Testis (tissue), 3 donors: ENCODE data around the gene PLEKHM3. TPM values are rescaled to one million over a fixed set of nuclear protein-coding genes. Genes with fewer than 3 reads are reported as not detected.

Experiments
- DNase-seq: peaks from one replicate; pipeline ENCODE4 v3.0.0-alpha.2; 2019
- H3K27ac ChIP-seq, 2 donors: fragments of 200-600 bp; sonication (generic); one replicate each; pipeline ENCODE4 v1.5.1; 2019
- H3K27me3 ChIP-seq: fragments of 200-600 bp; sonication (generic); one replicate; pipeline ENCODE4 v1.5.1; 2019
- H3K36me3 ChIP-seq: fragments of 200-600 bp; sonication (generic); one replicate; pipeline ENCODE4 v1.5.1; 2017; ENCODE audit warnings: low read depth; ENCODE audit errors: missing control alignments
- H3K4me1 ChIP-seq: fragments of 200-600 bp; sonication (generic); one replicate; pipeline ENCODE4 v1.5.1; 2019
- H3K4me3 ChIP-seq, 2 donors: fragments of 200-600 bp; sonication (generic); one replicate each; pipeline ENCODE4 v1.5.1; 2017 to 2019
- H3K9me3 ChIP-seq: fragments of 200-600 bp; sonication (generic); one replicate; pipeline ENCODE4 v1.5.1; 2017
- CTCF ChIP-seq, 3 experiments: fragments of 450-650 bp in 2 of 3; fragments of 200-600 bp in 1 of 3; sonication (generic) in 1 of 3; IDR thresholded peaks; one replicate each; pipeline ENCODE4 v1.5.1; 2016 to 2019; ENCODE audit warnings: antibody characterized with exemption in 3 of 3, mild to moderate bottlenecking in 2 of 3, moderate library complexity in 1 of 3
- POLR2A ChIP-seq: fragments of 450-650 bp; IDR thresholded peaks from one replicate; pipeline ENCODE4 v1.6.1; 2017; ENCODE audit warnings: antibody characterized with exemption, mild to moderate bottlenecking, moderate library complexity
- WGBS, 2 donors: methylation state at CpG; one replicate each; pipeline ENCODE4 v1.1.5; 2018; 5-methylcytosine and 5-hydroxymethylcytosine counted together
- intact Hi-C: fragments of 100-400 bp; cut with DNase I; formaldehyde crosslinking; loops from one replicate; pipeline ENCODE4 v1.15.1; 2023; ENCODE audit warnings: low total_unique reads
- polyA plus RNA-seq: library from polyadenylated mRNA; stranded (reverse); fragments of 350-450 nt; fragmentation: Illumina TruSeq; extraction: RNeasy Lipid Tissue Mini Kit (QIAGEN cat#74804); gene quantifications from one replicate; pipeline ENCODE4 v1.2.3, GENCODE V29; 2014; ENCODE audit warnings: low read depth, low replicate concordance; ENCODE audit not compliant: insufficient read depth
- total RNA-seq, 2 donors: library from RNA; depleted of rRNA; stranded (reverse); fragments of >200 nt; gene quantifications; one replicate each; pipeline ENCODE4 v1.2.3, GENCODE V29; 2016

The PLEKHM3 gene
- total and polyA plus RNA-seq, 3 donors from 2014 or later, result 12.5 to 24.6 (median 21.9) TPM

DNA sequence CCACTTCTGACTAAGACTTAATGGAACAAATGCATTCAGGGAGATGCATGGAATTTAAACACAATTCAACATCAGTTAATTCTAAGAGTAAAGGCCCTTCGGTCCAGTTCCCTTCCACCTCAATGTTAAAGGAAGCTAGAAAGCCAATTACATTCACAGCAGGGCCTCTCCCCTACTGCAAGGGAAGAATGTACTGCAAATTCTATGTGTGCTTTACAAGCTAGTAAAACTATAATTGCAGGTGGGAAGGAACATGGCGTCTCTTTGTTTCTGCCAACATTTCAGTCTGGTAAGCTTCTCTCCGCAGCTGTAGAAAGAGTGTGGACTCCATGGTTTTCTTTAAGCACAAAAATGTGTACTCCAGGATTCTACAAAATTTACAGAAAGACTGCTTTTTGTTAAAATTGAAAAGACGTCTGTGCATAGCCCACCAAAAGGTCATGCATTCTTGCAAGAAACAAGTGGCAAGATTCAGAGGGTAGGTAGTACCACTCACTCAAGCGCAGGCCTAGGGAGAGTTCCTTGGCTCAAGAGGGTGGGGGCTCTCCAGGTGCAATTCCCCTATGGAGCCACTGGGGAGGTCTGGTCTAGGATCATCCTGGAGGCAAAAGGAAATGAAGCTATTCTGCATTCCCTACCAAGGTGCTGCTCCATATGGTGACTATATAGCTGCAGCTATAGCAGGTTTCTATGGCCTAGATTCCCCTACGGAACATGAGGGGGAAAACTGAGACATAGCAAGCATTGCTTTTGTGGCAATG, 128.6 kb downstream of the PLEKHM3 start:
- Histone ChIP-seq H3K36me3 (no peaks in the 10 kb centered on the region), H3K27me3 (no peaks in the 10 kb centered on the region), H3K9me3 (no peaks in the 10 kb centered on the region), H3K4me3 (no peak overlapping the region), H3K4me1 (no peaks in the 10 kb centered on the region), H3K27ac (no peak overlapping the region)
- no peak for DNase-seq
- intact Hi-C loops, result no loop called here
- WGBS, 2 donors, result 88 to 97% methylated on average over 6 of the region's 6 CpGs
- TF ChIP-seq CTCF (IDR thresholded peaks at IDR 0.05), result no peak
- no peak for TF ChIP-seq POLR2A

DNA sequence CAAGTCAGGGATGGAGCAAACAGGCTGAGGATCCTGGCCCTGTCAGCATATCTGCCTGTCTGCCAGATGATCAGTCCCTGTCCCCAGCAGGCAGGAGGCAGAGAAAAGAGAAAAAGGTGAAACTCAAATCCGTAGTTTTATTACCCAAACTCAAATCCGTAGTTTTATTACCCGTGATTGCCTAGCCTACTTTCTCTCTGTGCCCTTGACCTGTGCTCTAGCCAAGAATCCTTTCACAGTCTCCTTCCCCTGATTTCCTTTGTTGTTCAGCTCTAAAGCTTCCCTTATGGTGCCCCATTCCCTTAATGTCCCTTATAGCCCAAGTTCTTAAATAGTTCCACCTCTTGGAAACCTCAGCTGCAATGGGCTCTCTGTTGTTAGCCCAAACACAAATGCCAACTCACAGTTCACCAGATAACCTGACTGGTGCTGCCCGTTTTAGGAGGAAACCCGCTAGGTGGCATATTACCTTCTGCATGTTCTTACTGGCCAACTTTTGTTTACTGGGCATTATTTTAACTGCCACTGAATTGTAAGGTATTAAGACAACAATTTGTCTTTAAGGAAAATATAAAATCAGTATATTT, 130.0 kb downstream of the PLEKHM3 start:
- H3K27me3 ChIP-seq, result no peaks in the 10 kb centered on the region
- intact Hi-C loops, result no loop called here
- DNase-seq, result no peak
- H3K36me3 ChIP-seq, result no peaks in the 10 kb centered on the region
- WGBS, 2 donors, result 73 to 77% methylated on average over 5 of the region's 5 CpGs
- H3K9me3 ChIP-seq, result no peaks in the 10 kb centered on the region
- no peak overlapping the region for H3K4me3 ChIP-seq
- H3K4me1 ChIP-seq, result no peaks in the 10 kb centered on the region
- TF ChIP-seq POLR2A (no peak), CTCF (IDR thresholded peaks at IDR 0.05) (no peak)
- H3K27ac ChIP-seq, result no peak overlapping the region

DNA sequence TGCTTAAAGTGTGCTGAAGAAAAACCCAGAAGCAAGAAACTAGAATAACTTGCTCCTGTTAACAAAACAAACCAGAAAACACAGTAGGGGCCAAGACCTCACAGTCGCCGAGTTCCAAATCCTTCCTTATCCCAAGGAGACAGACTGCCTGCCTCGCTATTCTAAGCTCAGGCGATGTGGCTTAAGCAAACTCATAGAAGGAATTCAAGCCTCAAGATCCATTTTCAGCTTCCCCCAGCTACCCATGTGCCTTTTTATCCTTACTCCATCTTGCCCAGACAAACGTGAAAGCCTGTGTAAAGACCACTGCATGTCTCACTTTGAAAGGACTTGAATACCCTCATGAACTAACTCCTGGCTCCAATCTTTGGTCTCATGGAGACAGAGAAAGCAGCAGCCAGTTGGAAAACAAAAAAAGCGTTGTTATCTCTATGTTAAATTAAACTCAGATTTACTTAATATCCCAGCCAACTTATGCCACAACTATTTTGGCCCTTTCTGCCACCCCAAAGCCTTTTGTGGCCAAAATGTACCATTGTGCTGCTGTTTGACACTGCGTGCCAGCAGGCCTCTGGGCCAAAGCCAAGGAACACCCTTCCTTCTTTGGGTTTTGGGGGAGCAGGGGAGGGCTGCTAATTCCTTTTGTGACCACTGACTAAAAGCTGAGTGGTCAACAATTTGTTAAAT, 132.5 kb downstream of the PLEKHM3 start:
- H3K4me3 ChIP-seq, result no peak overlapping the region
- no peaks in the 10 kb centered on the region for H3K36me3 ChIP-seq
- WGBS, 2 donors, result 70 to 76% methylated on average over 7 of the region's 7 CpGs
- H3K27me3 ChIP-seq, result no peaks in the 10 kb centered on the region
- intact Hi-C loops, result no loop called here
- H3K4me1 ChIP-seq, result no peaks in the 10 kb centered on the region
- TF ChIP-seq CTCF (IDR thresholded peaks at IDR 0.05), result no peak
- H3K27ac ChIP-seq, result no peak overlapping the region
- DNase-seq, result no peak
- H3K9me3 ChIP-seq, result no peaks in the 10 kb centered on the region

DNA sequence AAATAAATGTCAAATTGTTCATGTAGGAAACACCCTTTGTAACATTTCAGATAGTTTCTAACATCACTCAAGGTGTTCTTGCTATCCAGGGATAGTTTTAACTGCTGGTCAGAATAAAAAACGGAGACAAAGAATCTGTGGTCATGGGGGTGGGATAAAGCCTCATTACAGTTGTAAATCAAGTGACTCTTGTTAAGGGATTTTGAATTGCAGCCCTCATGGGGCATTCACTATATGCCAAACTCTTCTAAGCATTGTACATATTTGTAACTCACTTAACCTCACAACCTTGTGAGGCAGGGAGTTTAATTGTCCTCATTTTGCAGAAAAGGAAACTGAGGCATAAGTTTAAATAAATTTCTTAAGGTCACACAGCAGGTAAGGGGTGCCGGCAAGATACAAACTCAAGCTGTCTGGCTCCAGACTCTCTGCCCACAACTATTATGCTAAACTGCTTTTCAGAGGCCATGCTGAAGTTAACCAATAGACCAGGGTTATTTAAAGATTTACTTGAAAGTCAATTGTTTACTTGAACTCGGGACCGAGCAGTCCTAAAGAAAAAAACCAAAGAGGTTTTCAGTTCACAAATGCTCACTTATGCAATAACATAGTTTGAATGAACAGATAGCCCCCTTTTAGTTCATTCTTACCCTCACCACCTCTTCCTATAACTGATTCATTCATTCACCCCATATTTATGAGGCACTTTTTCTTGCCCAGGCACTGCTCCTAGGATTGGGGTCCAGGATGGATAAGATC, 134.1 kb downstream of the PLEKHM3 start:
- no peak for TF ChIP-seq POLR2A
- no peak for TF ChIP-seq CTCF (IDR thresholded peaks at IDR 0.05)
- no peak overlapping the region for H3K4me3 ChIP-seq
- intact Hi-C loops, result no loop called here
- H3K9me3 ChIP-seq, result no peaks in the 10 kb centered on the region
- no peak overlapping the region for H3K27ac ChIP-seq
- H3K36me3 ChIP-seq, result no peaks in the 10 kb centered on the region
- no peaks in the 10 kb centered on the region for H3K4me1 ChIP-seq
- DNase-seq, result no peak
- no peaks in the 10 kb centered on the region for H3K27me3 ChIP-seq
- WGBS, 2 donors, result 64 to 88% methylated on average over 4 of the region's 4 CpGs
